Breast epithelium (tissue), 4 donors: ENCODE data around the gene GATAD2A. TPM values are rescaled to one million over a fixed set of nuclear protein-coding genes. Genes with fewer than 3 reads are reported as not detected.

Experiments used
- DNase-seq, 2 donors: peaks; one replicate each; pipeline ENCODE4 v3.0.0-alpha.2; 2019; ENCODE audit warnings: low spot score in 2 of 2
- H3K27ac ChIP-seq, 2 donors: fragments of 200-600 bp; sonication (generic) in 1 of 2; one replicate each; pipeline ENCODE4 v1.5.1; 2016 to 2019; ENCODE audit warnings: mild to moderate bottlenecking in 1 of 2
- H3K27me3 ChIP-seq, 2 donors: fragments of 200-600 bp; sonication (generic) in 1 of 2; one replicate each; pipeline versions ENCODE4 v1.5.1 to v1.6.0; 2017 to 2019; ENCODE audit warnings: control low read depth in 1 of 2, mild to moderate bottlenecking in 1 of 2
- H3K36me3 ChIP-seq: fragments of 200-600 bp; one replicate; pipeline ENCODE4 v1.5.1; 2019
- H3K4me1 ChIP-seq, 2 donors: fragments of 200-600 bp; sonication (generic); one replicate each; pipeline ENCODE4 v1.5.1; 2016 to 2019; ENCODE audit warnings: control low read depth in 1 of 2
- H3K4me3 ChIP-seq, 3 donors: fragments of 200-600 bp; sonication (generic); 1 replicate in 2 of 3; 2 replicates in 1 of 3; pipeline ENCODE4 v1.5.1; 2016 to 2019; ENCODE audit warnings: mild to moderate bottlenecking in 3 of 3, moderate library complexity in 2 of 3
- H3K9me3 ChIP-seq, 2 donors: fragments of 200-600 bp; sonication (generic) in 1 of 2; one replicate each; pipeline ENCODE4 v1.5.1; 2016 to 2019; ENCODE audit warnings: control low read depth in 1 of 2
- POLR2A ChIP-seq: fragments of 450-650 bp; IDR thresholded peaks from one replicate; pipeline ENCODE4 v1.6.1; 2016; ENCODE audit warnings: antibody characterized with exemption, mild to moderate bottlenecking, moderate library complexity
- POLR2AphosphoS5 ChIP-seq, 3 donors: sonication (generic); formaldehyde crosslinking; IDR thresholded peaks; one replicate each; pipeline ENCODE4 v1.6.1; 2017; ENCODE audit warnings: antibody characterized with exemption in 3 of 3
- intact Hi-C: fragments of 100-400 bp; cut with DNase I; formaldehyde crosslinking; loops from one replicate; pipeline ENCODE4 v1.15.1; 2023; ENCODE audit warnings: low total_unique reads
- total RNA-seq, 3 donors: library from RNA; depleted of rRNA; stranded (reverse); fragments of >200 nt; gene quantifications; one replicate each; pipeline ENCODE4 v1.1.0, GENCODE V29; 2016
- TF ChIP-seq, protein P1 (sequence below), 3 donors: fragments of 450-650 bp; IDR thresholded peaks; one replicate each; pipeline ENCODE4 v1.5.1; 2016 to 2017; ENCODE audit warnings: antibody characterized with exemption in 3 of 3, mild to moderate bottlenecking in 3 of 3, moderate library complexity in 3 of 3

Gene GATAD2A
- total RNA-seq, 3 donors from 2014 or later, result 29.1 to 38.7 (median 33.6) TPM

- intact Hi-C loops, result loop anchor here (5.0 to 10.0 kb wide), 2 partner anchors 114 to 422 kb away; no protein-coding TSS in a partner anchor
- H3K4me1 ChIP-seq, result no peaks in the 10 kb centered on the region
- peaks cover under 1% of the 10 kb centered on the region for H3K36me3 ChIP-seq
- H3K27ac ChIP-seq, result no peak overlapping the region
- no peak for TF ChIP-seq POLR2AphosphoS5 (IDR thresholded peaks at IDR 0.05)
- TF ChIP-seq, protein P1, sequence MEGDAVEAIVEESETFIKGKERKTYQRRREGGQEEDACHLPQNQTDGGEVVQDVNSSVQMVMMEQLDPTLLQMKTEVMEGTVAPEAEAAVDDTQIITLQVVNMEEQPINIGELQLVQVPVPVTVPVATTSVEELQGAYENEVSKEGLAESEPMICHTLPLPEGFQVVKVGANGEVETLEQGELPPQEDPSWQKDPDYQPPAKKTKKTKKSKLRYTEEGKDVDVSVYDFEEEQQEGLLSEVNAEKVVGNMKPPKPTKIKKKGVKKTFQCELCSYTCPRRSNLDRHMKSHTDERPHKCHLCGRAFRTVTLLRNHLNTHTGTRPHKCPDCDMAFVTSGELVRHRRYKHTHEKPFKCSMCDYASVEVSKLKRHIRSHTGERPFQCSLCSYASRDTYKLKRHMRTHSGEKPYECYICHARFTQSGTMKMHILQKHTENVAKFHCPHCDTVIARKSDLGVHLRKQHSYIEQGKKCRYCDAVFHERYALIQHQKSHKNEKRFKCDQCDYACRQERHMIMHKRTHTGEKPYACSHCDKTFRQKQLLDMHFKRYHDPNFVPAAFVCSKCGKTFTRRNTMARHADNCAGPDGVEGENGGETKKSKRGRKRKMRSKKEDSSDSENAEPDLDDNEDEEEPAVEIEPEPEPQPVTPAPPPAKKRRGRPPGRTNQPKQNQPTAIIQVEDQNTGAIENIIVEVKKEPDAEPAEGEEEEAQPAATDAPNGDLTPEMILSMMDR (IDR thresholded peaks at IDR 0.05), result no peak
- TF ChIP-seq POLR2A, result no peak
- no peaks in the 10 kb centered on the region for H3K27me3 ChIP-seq
- H3K4me3 ChIP-seq, result no peak overlapping the region
- no peaks in the 10 kb centered on the region for H3K9me3 ChIP-seq
- DNase-seq, result no peak
Measured at GRCh38 chr19:19532806-19533701, 127.6 kb downstream of the GATAD2A start.

GRCh38 chr19:19533841-19534240 lies 128.4 kb downstream of the GATAD2A start:
- Histone ChIP-seq H3K4me1 (no peaks in the 10 kb centered on the region), H3K36me3 (no peaks in the 10 kb centered on the region)
- intact Hi-C loops, result loop anchor here (5.0 to 10.0 kb wide), 2 partner anchors 113 to 421 kb away; no protein-coding TSS in a partner anchor

DNA sequence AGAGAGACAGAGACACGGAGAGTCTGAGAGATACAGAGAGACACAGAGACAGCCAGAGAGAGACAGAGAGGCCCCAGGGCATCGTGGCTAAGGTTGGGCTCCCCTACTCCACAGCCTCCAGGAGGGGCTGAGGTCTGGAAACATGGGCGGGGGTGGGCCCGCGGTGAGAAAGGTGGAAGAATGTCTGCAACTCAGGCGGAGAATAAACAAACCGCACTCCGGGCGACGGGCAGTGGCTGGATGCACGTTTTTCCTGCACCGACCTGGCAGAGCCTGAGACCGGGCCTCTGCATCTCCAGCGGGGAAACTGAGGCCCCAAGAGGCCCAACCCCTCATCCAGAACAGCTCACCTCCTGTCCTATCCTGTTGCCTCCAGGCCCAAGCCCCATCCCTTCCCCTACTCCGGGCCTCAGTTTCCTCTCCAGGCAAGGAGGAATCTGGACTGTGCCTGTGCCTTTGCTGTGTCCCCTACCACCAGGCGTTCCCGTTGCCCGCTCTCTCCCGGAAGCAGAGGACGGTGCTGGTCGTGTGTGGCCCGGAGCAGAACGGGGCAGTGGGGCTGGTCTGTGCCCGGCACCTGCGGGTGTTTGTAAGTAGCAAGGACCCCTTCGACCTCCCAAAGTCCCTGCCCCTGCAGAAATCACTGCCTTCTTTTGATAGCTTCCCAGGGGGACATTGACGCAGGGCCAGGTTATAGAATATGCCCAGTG lies 129.2 kb downstream of the GATAD2A start:
- TF ChIP-seq, protein P1 (IDR thresholded peaks at IDR 0.05), result no peak
- TF ChIP-seq POLR2AphosphoS5 (IDR thresholded peaks at IDR 0.05) (no peak), POLR2A (no peak)
- Histone ChIP-seq H3K27me3 (no peaks in the 10 kb centered on the region), H3K4me1 (no peaks in the 10 kb centered on the region), H3K9me3 (no peaks in the 10 kb centered on the region), H3K4me3 (no peak overlapping the region), H3K36me3 (no peaks in the 10 kb centered on the region), H3K27ac (no peak overlapping the region)
- intact Hi-C loops, result loop anchor here (5.0 to 10.0 kb wide), 2 partner anchors 113 to 420 kb away; no protein-coding TSS in a partner anchor
- no peak for DNase-seq

More at GRCh38 chr19:19533841-19534240, 128.4 kb downstream of the GATAD2A start:
- Histone ChIP-seq H3K4me3 (no peak overlapping the region), H3K27me3 (no peaks in the 10 kb centered on the region), H3K9me3 (no peaks in the 10 kb centered on the region), H3K27ac (no peak overlapping the region)
- TF ChIP-seq POLR2AphosphoS5 (IDR thresholded peaks at IDR 0.05) (no peak), POLR2A (no peak)
- TF ChIP-seq, protein P1 (IDR thresholded peaks at IDR 0.05), result no peak
- DNase-seq, result no peak

DNA sequence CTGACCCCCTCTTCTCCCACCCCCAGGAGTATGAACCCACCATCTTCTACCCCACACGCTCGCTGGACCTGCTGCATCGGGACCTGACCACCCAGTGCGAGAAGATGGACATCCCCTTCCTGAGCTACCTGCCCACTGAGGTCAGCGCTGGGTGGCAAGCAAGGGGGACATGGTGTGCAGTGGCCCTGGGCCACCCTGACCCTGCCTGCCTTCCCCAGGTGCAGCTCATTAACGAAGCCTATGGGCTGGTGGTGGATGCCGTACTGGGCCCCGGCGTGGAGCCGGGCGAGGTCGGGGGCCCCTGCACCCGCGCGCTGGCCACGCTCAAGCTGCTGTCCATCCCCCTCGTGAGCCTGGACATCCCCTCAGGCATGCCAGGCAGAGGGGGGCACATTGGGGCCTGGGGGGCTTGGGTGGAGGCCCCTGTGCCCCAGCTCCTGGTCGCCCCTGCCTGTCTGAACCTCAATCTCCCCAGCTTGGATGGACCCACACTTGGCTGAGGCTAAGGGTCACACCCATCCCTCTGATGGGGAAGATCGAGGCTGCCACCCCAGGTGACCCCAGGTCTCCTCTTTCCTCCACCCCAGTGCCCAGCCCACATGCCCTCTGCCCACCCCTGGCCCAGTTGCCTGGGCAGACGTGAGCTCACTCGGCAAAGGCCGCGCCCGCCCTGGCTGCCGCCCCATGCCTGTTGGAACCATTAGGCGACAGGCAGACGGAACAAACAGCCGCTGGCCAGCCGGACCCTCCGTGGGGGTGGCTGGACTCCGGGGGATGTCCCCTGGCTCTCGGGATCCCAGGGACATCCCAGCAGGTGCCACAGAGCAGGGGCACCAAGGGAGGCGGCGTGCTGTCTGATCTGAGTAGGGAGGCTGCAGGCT lies 130.1 kb downstream of the GATAD2A start:
- Histone ChIP-seq H3K27ac (no peak overlapping the region), H3K9me3 (peaks cover 0 to 5% of the 10 kb centered on the region in 2 donors), H3K4me1 (no peaks in the 10 kb centered on the region), H3K36me3 (no peaks in the 10 kb centered on the region), H3K27me3 (no peaks in the 10 kb centered on the region), H3K4me3 (no peak overlapping the region)
- intact Hi-C loops, result loop anchor here (10.0 kb wide), 1 partner anchor 419 kb away; no protein-coding TSS in a partner anchor
- TF ChIP-seq POLR2A (no peak), POLR2AphosphoS5 (IDR thresholded peaks at IDR 0.05) (no peak)
- TF ChIP-seq, protein P1 (IDR thresholded peaks at IDR 0.05), result no peak
- DNase-seq, result no peak
